NCI-H526 treated with DMSO at 0.1 percent for 48 hours (cell line): Measurements from ENCODE around the gene TNFRSF8.

Experiments used
- DNase-seq: peaks from one replicate; lab custom pipeline; 2025; lab: John Stamatoyannopoulos, UW

Gene TNFRSF8

GRCh38 chr1:12060500-12060899, 2.6 kb upstream of the TNFRSF8 start:
- no peak for DNase-seq

- no peak for DNase-seq
Observed at GRCh38 chr1:12064073-12064969, 1.2 kb downstream of the TNFRSF8 start.

GRCh38 chr1:12065872-12066271, 2.8 kb downstream of the TNFRSF8 start:
- no peak for DNase-seq

GRCh38 chr1:12067900-12068821, 5.1 kb downstream of the TNFRSF8 start:
- no peak for DNase-seq

GRCh38 chr1:12069623-12070244, 6.6 kb downstream of the TNFRSF8 start:
- DNase-seq: no peak

GRCh38 chr1:12071892-12072291, 8.8 kb downstream of the TNFRSF8 start:
- no peak for DNase-seq

GRCh38 chr1:12072741-12073140, 9.6 kb downstream of the TNFRSF8 start:
- DNase-seq: no peak

GRCh38 chr1:12073796-12074195, 10.7 kb downstream of the TNFRSF8 start:
- DNase-seq: no peak

- DNase-seq: no peak
Observed at GRCh38 chr1:12075195-12076114, 12.4 kb downstream of the TNFRSF8 start.

- DNase-seq: no peak
Observed at GRCh38 chr1:12076425-12077005, 13.4 kb downstream of the TNFRSF8 start.

- DNase-seq: no peak
Observed at GRCh38 chr1:12078575-12078937, 15.5 kb downstream of the TNFRSF8 start.

- peak; percentile 13 for DNase-seq
Observed at GRCh38 chr1:12078938-12079861, 16.1 kb downstream of the TNFRSF8 start.

- DNase-seq: no peak
Observed at GRCh38 chr1:12080156-12080555, 17.1 kb downstream of the TNFRSF8 start.

GRCh38 chr1:12080773-12081556, 17.9 kb downstream of the TNFRSF8 start:
- DNase-seq: no peak

GRCh38 chr1:12081648-12082396, 18.7 kb downstream of the TNFRSF8 start:
- no peak for DNase-seq

- no peak for DNase-seq
Observed at GRCh38 chr1:12082988-12083387, 19.9 kb downstream of the TNFRSF8 start.

- no peak for DNase-seq
Observed at GRCh38 chr1:12083766-12084165, 20.7 kb downstream of the TNFRSF8 start.

- no peak for DNase-seq
Observed at GRCh38 chr1:12085643-12086260, 22.6 kb downstream of the TNFRSF8 start.
